Activated B cell treated with CpG ODN at 0.5 μM for 24 hours (primary cell): ENCODE results near the gene SDS. TPM values are rescaled to one million over a fixed set of nuclear protein-coding genes. Genes with fewer than 3 reads are reported as not detected.

ENCODE experiments used
- ATAC-seq: fragments of 200-7000 bp; cut with Tn5 transposase; one replicate; pipeline ENCODE4 v1.10.0; 2021; ENCODE audit warnings: low read depth, mild to moderate bottlenecking, moderate library complexity
- CTCF ChIA-PET: fragments of 350-600 bp; sonication (Branson Sonifier 250); formaldehyde crosslinking; loops from one replicate; lab custom pipeline; 2021; ENCODE audit warnings: antibody characterized with exemption; lab: Charles Lee
- POLR2A ChIA-PET: fragments of 350-600 bp; sonication (Branson Sonifier 250); formaldehyde crosslinking; loops from one replicate; lab custom pipeline; 2021; ENCODE audit warnings: antibody characterized with exemption; lab: Charles Lee
- DNase-seq: peaks from one replicate; pipeline ENCODE4 v3.0.0; 2022
- H3K27ac Mint-ChIP-seq: one replicate; pipeline ENCODE4 v1.8.0; 2020; ENCODE audit warnings: mixed read lengths
- H3K27me3 Mint-ChIP-seq: one replicate; pipeline ENCODE4 v1.8.0; 2021; ENCODE audit warnings: mixed read lengths
- H3K36me3 Mint-ChIP-seq: one replicate; pipeline ENCODE4 v1.8.0; 2021; ENCODE audit warnings: low read depth, mixed read lengths
- H3K4me1 Mint-ChIP-seq: one replicate; pipeline ENCODE4 v1.8.0; 2021; ENCODE audit warnings: mixed read lengths
- H3K4me3 Mint-ChIP-seq: one replicate; pipeline ENCODE4 v1.8.0; 2020; ENCODE audit warnings: mild to moderate bottlenecking, mixed read lengths
- H3K9me3 Mint-ChIP-seq: one replicate; pipeline ENCODE4 v1.8.0; 2020; ENCODE audit warnings: mixed read lengths
- intact Hi-C: fragments of 100-400 bp; cut with micrococcal nuclease; formaldehyde crosslinking; loops from one replicate; pipeline ENCODE4 v1.15.1; 2024
- total RNA-seq: library from RNA; stranded (reverse); gene quantifications from 2 replicates; pipeline ENCODE4 v1.2.3, GENCODE V29; 2022
- TF ChIP-seq, protein P1 (sequence below): fragments of 200-600 bp; IDR thresholded peaks from one replicate; pipeline ENCODE4 v1.8.0; 2022; ENCODE audit warnings: antibody characterized with exemption, mild to moderate bottlenecking

The SDS gene
- total RNA-seq, 1 donor from 2014 or later: not detected

DNA sequence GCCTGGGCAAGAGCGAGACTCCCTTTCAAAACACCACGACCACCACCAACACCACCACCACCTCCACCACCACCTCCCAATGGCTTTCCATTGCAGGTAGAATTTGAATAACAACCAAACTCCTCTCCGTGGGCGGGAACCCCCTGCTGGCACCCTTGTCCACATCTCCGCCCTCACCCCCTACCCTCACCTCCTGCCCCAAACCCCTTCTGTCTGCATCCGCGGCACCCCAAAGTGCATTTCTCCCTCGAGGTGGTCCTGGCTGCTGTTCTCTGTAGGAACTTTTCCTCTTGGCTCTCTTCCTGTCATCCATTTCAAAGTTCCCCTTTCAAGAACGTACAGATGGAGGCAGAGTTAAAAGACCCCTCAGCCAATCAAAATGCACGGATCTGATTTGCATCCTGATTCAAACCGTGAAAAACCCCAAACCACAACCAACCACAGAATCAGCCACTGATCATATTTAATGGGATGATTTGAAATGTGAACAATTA lies 22.3 kb upstream of the SDS start:
- ATAC-seq (peak; percentile 13), DNase-seq (no peak)
- Mint-ChIP-seq H3K9me3 (peaks cover 6% of the 10 kb centered on the region), H3K27me3 (peaks cover 22% of the 10 kb centered on the region), H3K27ac (peak overlapping the region; percentile 12), H3K36me3 (no peaks in the 10 kb centered on the region), H3K4me1 (peaks cover 25% of the 10 kb centered on the region), H3K4me3 (peak overlapping the region; percentile 46)
- intact Hi-C loops: loop anchor here (1.0 kb wide), 2 partner anchors 114 to 229 kb away; no protein-coding TSS in a partner anchor
- ChIA-PET CTCF (interaction anchor here (0.6 to 1.6 kb wide), 6 partner anchors 21 to 239 kb away, joined by 3 to 7 read pairs (median 3); no protein-coding TSS in a partner anchor), POLR2A (no interaction called here)
- TF ChIP-seq, protein P1, sequence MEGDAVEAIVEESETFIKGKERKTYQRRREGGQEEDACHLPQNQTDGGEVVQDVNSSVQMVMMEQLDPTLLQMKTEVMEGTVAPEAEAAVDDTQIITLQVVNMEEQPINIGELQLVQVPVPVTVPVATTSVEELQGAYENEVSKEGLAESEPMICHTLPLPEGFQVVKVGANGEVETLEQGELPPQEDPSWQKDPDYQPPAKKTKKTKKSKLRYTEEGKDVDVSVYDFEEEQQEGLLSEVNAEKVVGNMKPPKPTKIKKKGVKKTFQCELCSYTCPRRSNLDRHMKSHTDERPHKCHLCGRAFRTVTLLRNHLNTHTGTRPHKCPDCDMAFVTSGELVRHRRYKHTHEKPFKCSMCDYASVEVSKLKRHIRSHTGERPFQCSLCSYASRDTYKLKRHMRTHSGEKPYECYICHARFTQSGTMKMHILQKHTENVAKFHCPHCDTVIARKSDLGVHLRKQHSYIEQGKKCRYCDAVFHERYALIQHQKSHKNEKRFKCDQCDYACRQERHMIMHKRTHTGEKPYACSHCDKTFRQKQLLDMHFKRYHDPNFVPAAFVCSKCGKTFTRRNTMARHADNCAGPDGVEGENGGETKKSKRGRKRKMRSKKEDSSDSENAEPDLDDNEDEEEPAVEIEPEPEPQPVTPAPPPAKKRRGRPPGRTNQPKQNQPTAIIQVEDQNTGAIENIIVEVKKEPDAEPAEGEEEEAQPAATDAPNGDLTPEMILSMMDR: no peak

DNA sequence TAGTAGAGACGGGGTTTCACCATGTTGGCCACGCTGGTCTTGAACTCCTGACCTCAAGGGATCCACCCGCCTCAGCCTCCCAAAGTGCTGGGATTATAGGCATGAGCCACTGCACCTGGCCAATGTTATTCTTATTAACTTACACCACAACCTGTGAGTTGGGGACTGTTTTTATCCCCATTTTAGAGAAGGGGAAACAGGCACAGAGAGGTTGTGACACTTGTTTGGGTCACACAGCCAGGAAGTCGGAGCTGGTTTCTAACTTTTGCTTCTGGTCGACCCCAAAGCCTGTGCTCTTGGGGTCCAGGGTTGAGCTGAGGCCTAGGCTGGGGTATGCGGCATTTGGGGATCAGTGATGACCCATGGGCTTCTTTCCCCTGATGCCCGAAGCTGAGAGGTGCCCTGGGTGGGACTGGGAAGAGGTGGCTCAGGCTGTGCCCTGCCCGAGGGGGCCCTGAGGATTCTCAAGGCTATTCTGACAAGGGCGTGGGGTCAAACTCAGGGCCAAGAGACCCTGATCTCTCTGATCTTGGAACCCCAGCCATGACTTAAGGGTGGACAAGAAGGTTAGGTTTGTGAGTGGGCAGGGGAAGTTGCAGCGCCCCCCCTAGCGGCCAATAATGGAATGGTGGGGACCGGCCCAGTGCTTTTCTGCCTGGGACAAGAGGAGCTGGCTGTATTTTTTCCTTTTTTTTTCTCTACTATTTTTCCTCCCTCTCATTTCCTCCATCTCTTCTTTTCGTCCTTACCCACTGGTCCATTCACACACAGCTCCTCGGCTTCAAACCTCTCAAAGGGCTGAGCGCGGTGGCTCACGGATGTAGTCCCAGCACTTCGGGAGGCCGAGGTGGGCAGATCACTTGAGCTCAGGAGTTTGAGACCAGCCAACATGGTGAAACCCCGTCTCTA lies 21.5 kb upstream of the SDS start:
- CTCF ChIA-PET: interaction anchor here (0.6 to 1.6 kb wide), 7 partner anchors 20 to 251 kb away, joined by 3 to 7 read pairs (median 3); no protein-coding TSS in a partner anchor
- TF ChIP-seq, protein P1: no peak
- Mint-ChIP-seq H3K9me3 (peaks cover 3% of the 10 kb centered on the region), H3K27me3 (peaks cover 22% of the 10 kb centered on the region), H3K36me3 (no peaks in the 10 kb centered on the region), H3K4me1 (peaks cover 25% of the 10 kb centered on the region), H3K27ac (peak overlapping the region; percentile 41), H3K4me3 (peak overlapping the region; percentile 19)
- DNase-seq: peak; percentile 52
- ATAC-seq: peak; percentile 26
- intact Hi-C loops: loop anchor here (1.0 kb wide), 2 partner anchors 113 to 228 kb away; no protein-coding TSS in a partner anchor
- POLR2A ChIA-PET: no interaction called here

DNA sequence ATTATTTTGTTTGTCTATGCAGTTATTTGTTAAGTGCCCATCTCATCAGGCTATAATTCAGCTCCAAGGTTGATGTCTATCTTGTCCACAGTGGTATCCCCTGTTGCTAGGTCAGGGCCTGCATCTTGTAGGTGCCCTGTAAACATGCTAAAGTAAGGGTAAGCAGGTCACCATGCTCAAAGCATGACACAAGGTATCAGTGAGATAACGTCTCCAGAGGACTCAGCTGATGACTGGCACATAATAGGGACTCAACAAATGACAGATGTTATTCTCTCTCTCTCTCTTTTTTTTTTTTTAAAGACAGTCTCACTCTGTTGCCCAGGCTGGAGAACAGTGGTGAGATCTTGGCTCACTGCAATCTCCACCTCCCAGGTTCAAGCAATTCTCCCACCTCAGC lies 20.8 kb upstream of the SDS start:
- TF ChIP-seq, protein P1: no peak
- POLR2A ChIA-PET: no interaction called here

DNA sequence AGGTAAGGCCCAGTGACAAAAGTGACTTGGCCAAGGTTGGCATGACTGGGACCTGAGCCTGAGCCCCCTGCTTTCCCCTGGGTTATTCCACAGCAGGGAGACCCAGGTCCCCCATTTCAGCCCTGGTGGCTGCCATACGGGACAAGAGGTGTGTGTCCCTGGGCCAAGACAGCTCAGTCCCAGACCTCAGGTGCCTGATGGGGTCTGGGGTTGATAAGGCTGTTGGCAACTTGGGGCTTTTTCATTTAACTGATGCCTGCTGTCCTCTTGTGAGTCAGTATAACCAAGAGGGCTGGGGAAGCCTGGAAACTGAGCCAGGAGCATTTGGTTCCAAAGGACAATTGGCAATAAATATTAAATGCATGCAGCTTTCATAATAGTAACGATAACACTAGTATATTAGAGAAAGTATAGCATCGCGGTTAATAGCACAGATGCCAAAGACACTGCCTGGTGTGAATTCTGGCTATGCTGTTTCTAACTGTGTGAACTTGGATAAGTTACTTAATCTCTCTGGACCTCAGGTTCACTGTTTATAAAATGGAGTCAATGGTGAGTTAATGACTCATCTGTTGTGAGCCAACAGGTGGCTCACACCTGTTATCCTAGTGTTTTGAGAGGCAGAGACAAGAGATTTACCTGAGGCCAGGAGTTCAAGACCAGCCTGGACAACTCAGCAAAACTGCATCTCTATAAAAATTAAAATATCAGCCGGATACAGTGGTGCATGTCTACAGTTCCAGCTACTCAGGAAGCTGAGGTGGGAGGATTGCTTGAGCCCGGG lies 19.4 kb upstream of the SDS start:
- no peaks in the 10 kb centered on the region for H3K9me3 Mint-ChIP-seq
- no peaks in the 10 kb centered on the region for H3K36me3 Mint-ChIP-seq
- no peak for ATAC-seq
- ChIA-PET CTCF (no interaction called here), POLR2A (interaction anchor here (0.9 kb wide), 1 partner anchor 88 kb away, joined by 3 read pairs; no protein-coding TSS in a partner anchor)
- H3K4me1 Mint-ChIP-seq: peaks cover 25% of the 10 kb centered on the region
- peaks cover 17% of the 10 kb centered on the region for H3K27me3 Mint-ChIP-seq
- intact Hi-C loops: loop anchor here (1.0 to 2.0 kb wide), 2 partner anchors 64 to 89 kb away; partner anchors contain the start of gene PLBD2
- no peak overlapping the region for H3K27ac Mint-ChIP-seq
- no peak overlapping the region for H3K4me3 Mint-ChIP-seq
- no peak for DNase-seq
- TF ChIP-seq, protein P1: no peak

More for the DNA sequence above, 20.8 kb upstream of the SDS start:
- H3K4me1 Mint-ChIP-seq: peaks cover 25% of the 10 kb centered on the region
- H3K36me3 Mint-ChIP-seq: no peaks in the 10 kb centered on the region
- ATAC-seq (no peak), DNase-seq (no peak)
- intact Hi-C loops: no loop called here
- no peak overlapping the region for H3K27ac Mint-ChIP-seq
- H3K9me3 Mint-ChIP-seq: no peaks in the 10 kb centered on the region
- CTCF ChIA-PET: interaction anchor here (1.3 to 1.6 kb wide), 3 partner anchors 113 to 250 kb away, joined by 3 to 7 read pairs (median 6); no protein-coding TSS in a partner anchor
- peaks cover 18% of the 10 kb centered on the region for H3K27me3 Mint-ChIP-seq
- no peak overlapping the region for H3K4me3 Mint-ChIP-seq
